BE2C (cell line): ENCODE results near the gene TMEM51.

ENCODE experiments used
- DNase-seq: peaks from one replicate; pipeline ENCODE4 v3.0.0-alpha.2; 2020
- H3K27me3 ChIP-seq: fragments of 250-450 bp; sonication (Bioruptor Pico); 2 replicates; pipeline ENCODE4 v1.5.1; 2020; ENCODE audit warnings: mild to moderate bottlenecking
- H3K36me3 ChIP-seq: fragments of 250-450 bp; sonication (Bioruptor Pico); 2 replicates; pipeline ENCODE4 v1.5.1; 2020; ENCODE audit warnings: mild to moderate bottlenecking
- H3K4me1 ChIP-seq: fragments of 250-450 bp; sonication (Bioruptor Pico); 2 replicates; pipeline ENCODE4 v1.5.1; 2020
- H3K4me3 ChIP-seq: 2 replicates; pipeline ENCODE4 v1.5.1; 2011; ENCODE audit warnings: low read depth, low read length
- H3K9me3 ChIP-seq: fragments of 250-450 bp; sonication (Bioruptor Pico); 2 replicates; pipeline ENCODE4 v1.5.1; 2020
- TF ChIP-seq, protein P1 (sequence below): IDR thresholded peaks from 2 replicates; pipeline ENCODE4 v1.5.1; 2012; ENCODE audit warnings: mild to moderate bottlenecking, low read depth, low read length

The TMEM51 gene

DNA sequence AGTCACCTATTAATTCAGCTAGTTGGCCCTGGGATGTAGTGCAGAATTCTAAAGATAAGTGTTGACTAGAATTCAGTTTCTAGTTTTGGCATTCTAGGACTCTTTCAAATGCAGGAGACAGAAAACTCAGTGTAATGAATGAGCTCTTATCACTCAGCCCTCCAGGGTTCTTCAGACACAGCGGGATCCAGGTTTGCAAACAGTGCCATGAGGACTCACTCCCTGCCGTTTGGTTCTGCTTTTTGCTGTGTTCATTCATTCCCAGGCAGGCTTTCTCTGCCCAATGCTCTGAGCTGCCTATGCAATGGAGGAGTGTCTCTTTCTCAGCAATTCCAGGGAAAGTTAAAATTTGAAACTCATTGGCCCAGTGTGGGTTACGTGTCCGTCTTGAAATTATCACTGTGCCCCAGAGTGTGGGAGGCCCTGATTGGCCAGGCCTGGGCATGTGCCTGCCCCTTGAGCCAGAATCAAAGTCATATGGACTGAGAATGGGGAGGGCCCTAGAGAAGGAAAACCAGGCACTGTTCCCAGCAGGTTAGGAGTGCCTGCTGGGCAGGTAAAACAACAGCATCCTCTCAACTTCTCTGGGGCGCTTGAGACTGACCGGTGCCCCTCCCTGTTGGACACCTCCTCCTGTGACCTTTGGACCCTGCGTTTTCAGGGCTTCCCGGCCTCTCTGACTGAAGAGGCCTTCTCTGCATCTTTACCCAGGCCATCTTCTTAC lies 43.4 kb downstream of the TMEM51 start:
- Histone ChIP-seq H3K9me3 (no peaks in the 10 kb centered on the region), H3K4me3 (no peak overlapping the region), H3K4me1 (peaks cover 12% of the 10 kb centered on the region; the same call in 1 of the 2 replicates), H3K27me3 (no peaks in the 10 kb centered on the region), H3K36me3 (no peaks in the 10 kb centered on the region)
- DNase-seq = no peak
- TF ChIP-seq, protein P1, sequence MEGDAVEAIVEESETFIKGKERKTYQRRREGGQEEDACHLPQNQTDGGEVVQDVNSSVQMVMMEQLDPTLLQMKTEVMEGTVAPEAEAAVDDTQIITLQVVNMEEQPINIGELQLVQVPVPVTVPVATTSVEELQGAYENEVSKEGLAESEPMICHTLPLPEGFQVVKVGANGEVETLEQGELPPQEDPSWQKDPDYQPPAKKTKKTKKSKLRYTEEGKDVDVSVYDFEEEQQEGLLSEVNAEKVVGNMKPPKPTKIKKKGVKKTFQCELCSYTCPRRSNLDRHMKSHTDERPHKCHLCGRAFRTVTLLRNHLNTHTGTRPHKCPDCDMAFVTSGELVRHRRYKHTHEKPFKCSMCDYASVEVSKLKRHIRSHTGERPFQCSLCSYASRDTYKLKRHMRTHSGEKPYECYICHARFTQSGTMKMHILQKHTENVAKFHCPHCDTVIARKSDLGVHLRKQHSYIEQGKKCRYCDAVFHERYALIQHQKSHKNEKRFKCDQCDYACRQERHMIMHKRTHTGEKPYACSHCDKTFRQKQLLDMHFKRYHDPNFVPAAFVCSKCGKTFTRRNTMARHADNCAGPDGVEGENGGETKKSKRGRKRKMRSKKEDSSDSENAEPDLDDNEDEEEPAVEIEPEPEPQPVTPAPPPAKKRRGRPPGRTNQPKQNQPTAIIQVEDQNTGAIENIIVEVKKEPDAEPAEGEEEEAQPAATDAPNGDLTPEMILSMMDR = no peak

DNA sequence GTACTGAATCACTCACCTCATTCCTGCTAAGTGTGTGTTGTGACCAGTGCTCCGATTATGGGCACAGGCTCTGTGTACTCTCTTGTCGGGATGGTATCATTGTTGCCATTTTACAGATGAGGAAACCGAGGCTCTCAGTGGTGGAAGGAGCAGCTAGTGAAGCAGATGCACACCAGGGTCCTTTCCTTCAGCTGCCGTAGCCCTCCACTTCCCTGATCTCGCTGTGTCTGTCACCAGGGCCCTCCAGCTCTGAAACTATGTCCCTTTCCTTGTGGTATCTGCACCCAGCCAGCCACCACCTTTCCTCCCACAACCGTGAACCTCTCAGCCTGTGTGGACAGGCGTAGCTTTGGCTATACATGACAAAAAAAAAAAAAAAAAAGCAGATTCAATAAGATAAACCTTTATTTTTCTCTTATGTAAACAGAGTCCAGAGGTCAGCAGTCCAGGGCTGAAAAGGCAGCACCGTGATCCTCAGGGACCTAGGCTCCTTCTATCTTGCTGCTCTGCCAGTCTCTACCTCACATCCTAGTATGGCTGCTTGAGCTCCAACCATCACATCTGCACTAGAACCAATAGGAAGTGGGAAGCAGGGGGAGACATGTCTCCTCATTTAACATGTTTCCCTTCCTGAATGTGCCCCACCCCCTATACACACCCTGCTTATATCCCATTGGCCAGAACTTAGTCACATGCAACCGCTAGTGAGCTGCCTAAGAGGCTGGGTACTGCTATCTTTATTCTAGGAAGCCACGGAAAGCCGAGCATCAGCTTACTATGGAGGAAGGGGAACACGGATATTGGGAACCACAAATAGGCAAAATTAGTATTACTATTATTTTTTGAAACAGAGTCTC lies 44.3 kb downstream of the TMEM51 start:
- TF ChIP-seq, protein P1 = no peak
- no peak for DNase-seq
- H3K4me3 ChIP-seq = no peak overlapping the region
- H3K36me3 ChIP-seq = no peaks in the 10 kb centered on the region
- H3K4me1 ChIP-seq = peaks cover 12% of the 10 kb centered on the region; the same call in 1 of the 2 replicates
- no peaks in the 10 kb centered on the region for H3K9me3 ChIP-seq
- no peaks in the 10 kb centered on the region for H3K27me3 ChIP-seq

DNA sequence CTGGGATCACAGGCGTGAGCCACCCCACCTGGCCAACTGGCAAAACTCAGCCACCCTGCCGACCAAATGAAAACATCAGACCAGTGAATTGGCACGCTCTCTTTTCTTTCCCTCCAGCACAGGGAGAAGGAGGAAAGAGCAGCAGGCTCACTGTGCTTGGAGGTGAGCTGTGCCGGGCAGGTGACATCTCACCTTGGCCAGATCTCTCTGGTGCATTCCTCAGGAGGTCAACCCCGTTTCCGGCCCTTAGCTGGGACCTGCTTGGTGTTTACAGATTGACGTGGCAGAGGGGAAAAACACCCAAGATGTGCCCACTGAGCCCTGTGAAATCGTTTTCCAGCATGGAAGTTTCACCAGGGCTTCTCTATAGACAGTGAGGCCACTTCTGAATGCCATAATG lies 45.1 kb downstream of the TMEM51 start:
- Histone ChIP-seq H3K4me1 (peaks cover 12% of the 10 kb centered on the region; the same call in 1 of the 2 replicates), H3K36me3 (no peaks in the 10 kb centered on the region), H3K27me3 (no peaks in the 10 kb centered on the region), H3K9me3 (no peaks in the 10 kb centered on the region), H3K4me3 (no peak overlapping the region)
- no peak for DNase-seq
- TF ChIP-seq, protein P1 = no peak

DNA sequence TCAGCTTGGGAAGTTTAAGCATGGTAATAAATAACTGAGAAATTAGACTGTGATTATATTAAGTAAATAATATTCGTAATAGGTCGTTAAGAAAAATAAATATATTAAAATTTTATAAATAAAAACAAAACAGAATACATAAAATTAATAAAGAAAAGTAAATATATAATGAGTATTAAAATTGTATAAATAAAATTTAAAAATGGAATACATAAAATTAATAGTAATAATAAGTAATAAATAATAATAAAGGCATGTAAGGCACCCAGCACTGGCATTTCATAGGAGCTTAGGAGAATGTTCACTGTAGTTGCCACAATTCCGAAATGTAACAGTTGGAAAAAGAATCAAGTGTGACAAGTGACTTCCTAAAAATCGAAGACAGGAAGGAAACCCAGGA lies 47.7 kb downstream of the TMEM51 start:
- Histone ChIP-seq H3K4me3 (no peak overlapping the region), H3K27me3 (no peaks in the 10 kb centered on the region), H3K36me3 (no peaks in the 10 kb centered on the region), H3K4me1 (peaks cover 12% of the 10 kb centered on the region; the same call in 1 of the 2 replicates), H3K9me3 (no peaks in the 10 kb centered on the region)
- DNase-seq = no peak
- TF ChIP-seq, protein P1 = no peak

DNA sequence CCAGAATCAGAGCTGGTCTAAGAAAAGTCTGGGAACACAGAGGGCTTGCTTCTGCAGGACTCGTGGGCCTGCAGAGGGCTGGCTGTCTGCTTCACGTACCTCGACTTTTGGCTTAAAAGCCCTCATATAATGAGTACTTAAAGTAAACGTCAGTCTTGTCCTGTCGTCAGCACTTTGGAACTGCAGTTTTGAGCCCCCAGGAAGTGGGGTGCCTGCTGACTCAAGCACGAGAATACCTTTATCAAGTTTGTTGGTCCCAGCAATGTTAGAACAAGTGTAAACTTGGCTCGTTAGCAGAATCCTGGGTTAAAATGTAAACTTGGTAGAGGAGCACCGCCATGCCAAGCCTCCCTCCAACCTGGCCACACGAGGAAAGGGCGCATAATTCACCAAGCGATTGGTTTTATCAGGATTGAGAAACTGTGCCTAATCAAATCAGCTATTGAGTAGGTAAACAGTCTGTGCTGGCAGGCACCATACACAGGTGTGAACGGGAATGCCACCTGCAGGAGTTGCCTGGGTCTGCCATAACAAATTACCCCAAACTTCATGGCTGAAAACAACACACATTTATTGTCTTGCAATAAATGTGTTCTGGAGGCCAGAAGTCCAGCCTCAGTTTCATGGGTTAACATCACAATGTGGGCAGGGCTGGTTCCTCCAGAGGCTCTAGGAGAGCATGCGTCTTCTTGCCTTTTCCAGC lies 48.5 kb downstream of the TMEM51 start:
- Histone ChIP-seq H3K36me3 (no peaks in the 10 kb centered on the region), H3K27me3 (no peaks in the 10 kb centered on the region), H3K4me3 (no peak overlapping the region), H3K9me3 (no peaks in the 10 kb centered on the region), H3K4me1 (peaks cover 12% of the 10 kb centered on the region; the same call in 1 of the 2 replicates)
- TF ChIP-seq, protein P1 = no peak
- no peak for DNase-seq
